NCI-H2107 treated with DMSO at 0.1 percent for 48 hours (cell line): ENCODE results near the gene TMPRSS11A.

Experiments
- DNase-seq: peaks from one replicate; lab custom pipeline; 2025; ENCODE audit not compliant: unreplicated experiment; lab: John Stamatoyannopoulos, UW

The TMPRSS11A gene, protein sequence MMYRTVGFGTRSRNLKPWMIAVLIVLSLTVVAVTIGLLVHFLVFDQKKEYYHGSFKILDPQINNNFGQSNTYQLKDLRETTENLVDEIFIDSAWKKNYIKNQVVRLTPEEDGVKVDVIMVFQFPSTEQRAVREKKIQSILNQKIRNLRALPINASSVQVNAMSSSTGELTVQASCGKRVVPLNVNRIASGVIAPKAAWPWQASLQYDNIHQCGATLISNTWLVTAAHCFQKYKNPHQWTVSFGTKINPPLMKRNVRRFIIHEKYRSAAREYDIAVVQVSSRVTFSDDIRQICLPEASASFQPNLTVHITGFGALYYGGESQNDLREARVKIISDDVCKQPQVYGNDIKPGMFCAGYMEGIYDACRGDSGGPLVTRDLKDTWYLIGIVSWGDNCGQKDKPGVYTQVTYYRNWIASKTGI

DNA sequence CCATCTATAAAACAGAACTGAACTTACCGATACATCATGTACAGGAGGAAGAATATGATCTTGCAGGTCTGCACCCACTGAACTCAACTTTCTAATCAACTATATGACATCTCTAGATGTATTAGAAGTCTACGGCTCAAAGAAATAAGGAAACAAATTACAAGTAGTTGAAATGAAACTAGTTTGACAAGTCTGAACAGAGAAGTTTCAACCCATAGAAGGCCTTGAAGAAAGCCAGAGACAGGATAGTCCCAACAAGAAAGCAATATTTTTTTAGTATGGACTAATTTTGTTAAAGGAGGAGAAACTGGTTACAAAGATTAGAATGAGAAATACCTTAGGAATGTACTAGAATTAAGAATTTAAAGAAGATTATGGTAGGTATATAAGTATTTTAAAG is at the start of gene TMPRSS11A:
Gene TMPRSS11A, minus strand, starts transcription at position 138 of the 400 bp plus-strand sequence. Its CDS starts 100 bp downstream, at position 38.
- no peak for DNase-seq

DNA sequence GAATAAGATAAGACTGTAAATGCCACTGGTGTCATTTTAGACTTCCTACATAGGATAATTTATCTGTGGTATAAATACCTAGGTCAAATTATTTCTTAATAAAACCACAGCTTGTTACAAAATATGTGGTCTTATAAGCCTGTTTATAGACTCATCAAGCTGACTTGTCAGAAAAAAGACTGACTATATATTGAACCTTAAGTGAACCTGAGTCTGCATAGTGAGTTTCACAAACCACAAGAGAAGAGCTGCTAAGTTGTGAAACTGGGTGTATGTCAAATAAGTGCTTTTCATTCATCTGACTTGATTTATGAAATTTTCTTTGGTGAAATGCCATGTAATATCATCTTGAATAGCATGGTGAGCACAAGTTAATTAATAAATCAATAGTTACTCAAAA is 48.4 kb upstream of the TMPRSS11A start:
- DNase-seq: no peak

DNA sequence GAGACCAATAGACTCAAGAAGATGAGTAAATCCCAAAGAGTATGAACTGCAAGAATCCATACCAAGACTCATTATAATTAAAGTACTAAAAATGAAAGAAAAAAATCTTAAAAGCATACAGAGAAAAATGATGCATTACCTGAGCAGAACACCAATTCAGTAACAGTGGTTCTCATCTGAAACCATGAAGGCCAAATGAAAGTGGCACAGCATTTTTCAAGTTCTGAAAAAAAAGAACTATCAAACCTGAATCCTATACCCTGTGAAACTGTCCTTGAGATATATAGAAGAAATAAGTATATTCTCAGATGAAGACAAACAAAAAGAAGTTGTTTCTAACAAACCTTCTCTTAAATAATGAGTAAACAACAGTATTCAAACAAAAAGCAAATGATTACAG is 39.6 kb upstream of the TMPRSS11A start:
- DNase-seq: no peak

DNA sequence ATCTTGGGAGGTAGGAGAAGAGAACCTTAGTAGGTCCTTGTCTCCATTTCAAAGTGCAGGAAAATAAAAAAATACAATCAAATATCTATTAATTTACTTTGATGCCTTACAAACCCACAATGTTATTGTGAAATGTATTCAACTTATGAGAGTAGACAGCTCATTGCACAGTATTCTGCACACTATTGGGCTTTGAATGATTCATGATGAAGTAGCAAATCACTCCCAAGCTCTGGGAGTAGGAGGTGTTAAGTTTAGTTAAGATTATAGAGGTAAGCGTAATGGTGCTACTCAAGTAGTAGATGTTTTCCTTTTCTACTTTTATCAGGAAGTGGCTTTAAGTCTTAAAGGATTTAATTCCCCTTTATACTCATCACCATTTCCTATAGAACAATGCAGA is 32.8 kb upstream of the TMPRSS11A start:
- no peak for DNase-seq

DNA sequence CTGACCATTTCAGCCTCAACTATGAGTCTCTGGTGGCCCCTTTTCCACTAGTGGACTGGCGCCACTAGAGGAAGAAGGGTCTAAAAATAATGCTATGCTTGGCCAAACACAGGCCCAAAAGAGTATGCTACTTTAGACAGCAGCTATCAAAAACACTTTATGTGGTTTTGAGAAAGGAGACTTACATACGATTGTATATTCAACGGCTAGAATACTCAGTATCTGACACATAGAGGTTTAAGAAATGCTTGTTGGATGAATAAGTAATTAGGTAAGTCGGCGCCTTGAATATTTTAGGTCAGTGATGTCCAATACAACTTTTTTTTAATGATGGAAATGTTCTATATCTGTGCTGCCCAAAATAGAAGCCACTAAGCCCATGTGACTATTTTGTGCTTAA is 25.7 kb upstream of the TMPRSS11A start:
- DNase-seq: no peak

DNA sequence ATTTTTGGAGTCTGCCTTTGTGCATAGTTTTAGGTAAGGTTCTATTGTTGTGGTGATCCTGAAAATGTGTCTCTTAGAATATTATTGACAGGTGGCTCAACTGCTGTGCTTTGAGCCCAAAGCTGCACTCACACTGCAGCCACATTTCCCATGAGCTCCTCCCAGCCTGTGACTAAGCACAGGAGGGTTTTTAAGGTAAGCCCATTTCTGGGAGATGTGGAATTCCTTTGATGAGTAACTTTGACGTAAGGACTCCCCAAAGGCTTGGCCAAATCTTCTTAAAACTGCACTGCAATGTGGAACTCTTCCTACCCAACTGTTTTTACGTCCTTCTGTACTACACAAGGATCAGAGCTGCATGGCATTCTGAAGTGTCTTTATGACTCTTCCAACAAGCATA is 20.0 kb upstream of the TMPRSS11A start:
- no peak for DNase-seq

DNA sequence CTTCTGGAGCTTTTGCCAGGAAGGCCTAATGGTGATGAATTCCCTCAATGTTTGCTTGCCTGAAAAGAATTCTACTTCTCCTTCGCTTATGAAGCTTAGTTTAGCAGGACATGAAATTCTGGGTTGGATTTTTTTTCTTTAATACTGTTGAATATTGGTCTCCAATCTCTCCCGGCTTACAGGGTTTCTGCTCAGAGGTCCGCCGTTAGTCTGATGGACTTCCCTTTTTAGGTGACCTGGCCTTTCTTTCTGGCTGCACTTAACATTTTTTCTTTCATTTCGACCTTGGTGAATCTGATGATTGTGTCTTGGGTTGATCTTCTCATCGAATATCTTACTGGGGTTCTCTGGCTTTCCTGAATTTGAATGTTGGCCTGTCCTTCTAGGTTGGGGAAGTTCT is 17.2 kb upstream of the TMPRSS11A start:
- DNase-seq: no peak

DNA sequence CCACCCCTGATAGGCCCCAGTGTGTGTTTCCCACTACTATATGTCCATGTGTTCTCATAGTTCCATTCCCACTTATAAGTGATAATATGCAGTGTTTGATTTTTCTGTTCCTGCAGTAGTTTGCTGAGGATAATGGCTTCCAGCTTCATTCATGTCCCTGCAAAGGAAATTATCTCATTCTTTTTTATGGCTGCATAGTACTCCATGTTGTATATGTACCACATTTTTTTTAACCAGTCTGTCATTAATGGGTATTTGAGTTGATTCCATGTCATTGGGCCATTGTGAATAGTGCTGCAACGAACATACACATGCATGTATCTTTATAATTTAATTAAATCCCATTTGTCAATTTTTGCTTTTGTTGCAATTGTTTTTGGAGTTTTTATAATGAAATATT is 10.3 kb upstream of the TMPRSS11A start:
- no peak for DNase-seq

DNA sequence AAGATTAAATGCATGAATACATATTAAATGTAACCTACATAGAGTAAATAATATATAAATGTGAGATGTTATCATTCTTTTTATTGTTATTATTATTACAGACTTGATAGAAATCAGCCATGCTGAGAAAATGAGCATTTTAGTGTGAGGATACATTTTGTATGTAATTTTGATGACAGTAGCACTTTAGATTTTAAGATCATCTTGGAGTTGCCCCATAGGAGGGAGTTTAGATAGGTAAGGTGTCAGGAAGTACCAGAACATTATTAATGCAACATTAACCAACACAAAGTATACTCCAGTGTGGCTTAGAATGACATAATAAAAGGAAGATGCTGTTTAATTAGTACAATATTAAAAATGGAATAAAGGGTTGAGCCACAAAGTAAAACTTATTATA is 8.4 kb downstream of the TMPRSS11A start:
- DNase-seq: no peak

DNA sequence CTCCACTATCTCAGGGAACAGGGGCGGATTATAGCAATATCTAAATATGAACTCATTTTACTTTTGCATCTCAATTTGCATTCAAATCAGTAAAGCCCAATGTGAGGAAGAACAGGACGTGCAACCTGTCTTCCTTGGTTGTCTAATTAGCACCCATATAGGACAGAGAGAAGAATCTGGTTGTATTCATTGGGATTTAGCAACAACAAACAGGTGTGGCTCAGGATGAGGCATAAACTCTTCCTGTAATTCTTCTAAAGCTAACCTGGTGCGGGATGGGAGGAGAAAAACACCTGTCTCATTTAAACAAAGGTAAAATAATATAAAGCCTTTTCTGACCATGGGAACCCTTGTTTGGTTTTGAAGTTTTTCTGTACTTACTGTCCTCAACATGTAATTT is 22.2 kb downstream of the TMPRSS11A start:
- DNase-seq: no peak

DNA sequence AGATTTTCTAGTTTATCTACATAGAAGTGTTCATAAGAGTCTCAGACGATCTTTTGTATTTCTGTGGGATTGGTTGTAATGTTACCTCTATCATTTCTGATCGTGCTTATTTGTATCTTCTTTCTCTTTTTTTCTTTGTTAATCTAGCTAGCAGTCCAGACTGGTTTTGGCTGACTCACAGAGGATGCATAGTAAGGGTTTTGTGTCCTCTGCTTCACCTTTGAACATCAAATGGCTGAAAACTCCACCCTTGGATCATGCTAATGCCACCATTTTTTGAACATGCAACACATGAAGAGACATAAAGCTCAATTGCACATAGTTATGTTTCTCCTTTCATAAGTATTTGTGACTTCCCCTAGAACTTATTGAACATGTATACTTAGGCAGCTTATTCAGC is 22.8 kb downstream of the TMPRSS11A start:
- no peak for DNase-seq

DNA sequence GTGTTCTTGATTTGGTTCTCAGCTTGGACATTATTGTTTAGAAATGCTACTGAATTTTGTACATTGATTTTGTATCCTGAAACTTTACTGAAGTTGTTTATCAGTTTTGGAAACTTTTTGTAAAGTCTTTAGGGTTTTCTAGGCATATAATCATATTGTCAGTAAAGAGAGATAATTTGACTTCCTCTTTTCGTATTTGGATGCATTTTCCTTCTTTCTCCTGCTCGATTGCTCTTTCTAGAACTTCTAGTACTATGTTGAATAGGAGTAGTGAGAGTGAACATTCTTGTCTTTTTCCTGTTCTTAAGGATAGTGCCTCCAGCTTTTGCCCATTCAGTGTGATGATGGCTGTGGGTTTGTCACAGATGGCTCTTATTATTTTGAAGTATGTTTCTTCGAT is 24.1 kb downstream of the TMPRSS11A start:
- DNase-seq: no peak

DNA sequence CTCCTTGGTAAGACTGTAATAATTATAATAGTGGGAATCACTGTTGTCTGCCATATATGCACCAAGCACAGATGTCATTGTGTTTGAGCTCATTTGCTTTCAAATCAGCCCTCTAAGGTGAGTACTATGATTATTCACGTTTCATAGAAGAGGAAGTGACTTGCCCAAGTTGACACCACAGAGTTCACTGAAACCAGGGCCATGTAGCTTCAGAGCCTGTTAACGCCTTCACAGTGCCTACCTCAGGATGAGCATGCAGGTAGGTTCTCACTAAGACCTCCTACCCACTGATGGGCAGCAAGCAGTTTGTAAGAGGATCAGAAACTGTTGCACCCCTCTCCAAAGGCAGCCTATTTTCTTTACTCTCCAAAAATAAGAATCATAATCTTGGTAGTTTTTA is 27.4 kb downstream of the TMPRSS11A start:
- no peak for DNase-seq

DNA sequence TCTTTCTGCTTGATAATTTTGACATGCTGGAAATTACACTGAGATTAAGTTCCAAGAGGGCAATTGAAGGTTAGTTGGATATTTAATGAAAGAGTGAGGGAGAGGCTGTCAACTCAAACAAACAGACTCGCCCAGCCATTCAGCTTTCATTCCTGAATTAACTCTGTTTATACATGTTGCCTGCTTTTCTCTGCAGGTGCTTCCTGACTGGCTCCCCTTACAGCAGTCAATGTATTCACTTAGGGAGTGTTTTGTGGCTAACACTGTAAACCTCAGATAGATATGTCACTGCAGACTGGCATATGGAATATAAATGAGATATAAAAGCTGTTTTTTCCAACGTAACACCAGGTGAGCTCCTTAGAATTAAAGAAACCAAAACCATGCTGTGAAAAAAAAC is 28.7 kb downstream of the TMPRSS11A start:
- peak; percentile 53 for DNase-seq

DNA sequence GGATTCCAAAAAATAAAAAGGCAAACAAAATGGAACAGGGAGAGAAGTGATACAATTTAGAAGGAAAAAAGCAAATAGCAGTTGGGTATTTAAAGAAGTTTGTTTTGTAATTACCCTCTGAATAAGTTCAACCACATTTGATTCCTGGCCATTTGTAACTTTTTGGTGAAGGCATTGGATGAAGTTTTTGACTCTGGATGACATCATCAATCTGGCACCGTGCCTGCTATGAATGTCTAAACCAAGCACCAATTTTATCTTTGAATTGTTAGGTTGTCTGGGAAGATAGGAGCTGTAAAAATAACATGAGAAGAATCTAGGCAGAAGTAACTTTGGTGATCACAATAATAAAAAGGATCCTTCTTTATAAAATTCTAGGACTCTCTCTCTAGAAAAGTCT is 29.5 kb downstream of the TMPRSS11A start:
- no peak for DNase-seq

DNA sequence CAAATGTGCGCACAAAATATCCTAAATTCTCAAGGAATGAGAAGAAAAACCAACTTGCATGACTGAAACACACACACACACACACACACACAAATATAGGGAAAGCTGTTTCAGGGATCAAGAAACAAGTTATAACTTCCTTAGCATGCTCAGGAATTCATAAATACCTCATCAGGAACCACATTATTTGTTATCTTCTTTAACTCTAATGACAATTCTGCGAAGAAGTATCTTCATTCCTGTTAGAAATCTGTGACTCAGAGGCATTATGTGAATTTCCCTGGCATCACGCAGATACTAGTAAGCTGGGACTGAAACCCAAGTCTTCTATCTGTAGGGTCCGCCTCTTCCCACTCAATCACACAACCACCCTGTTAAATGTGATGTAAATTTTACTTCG is 30.3 kb downstream of the TMPRSS11A start:
- DNase-seq: no peak

DNA sequence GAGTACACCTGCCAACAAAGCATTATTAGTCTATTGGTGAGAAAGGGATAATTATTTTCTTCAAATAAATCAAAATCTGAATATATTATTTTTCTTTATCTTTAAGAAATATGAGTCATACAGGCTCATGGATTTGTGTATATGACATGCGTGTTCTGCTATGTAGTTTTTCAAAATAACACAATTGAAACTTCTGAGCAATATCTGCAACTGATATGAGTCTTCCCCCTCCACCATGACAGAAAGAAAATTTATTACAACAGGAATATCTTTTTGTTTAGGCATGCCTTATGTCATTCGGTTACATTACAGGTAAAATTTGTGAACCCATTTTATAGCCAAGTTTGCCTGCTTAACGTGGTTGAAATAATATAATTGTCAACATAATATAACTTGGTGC is 32.0 kb downstream of the TMPRSS11A start:
- DNase-seq: no peak

DNA sequence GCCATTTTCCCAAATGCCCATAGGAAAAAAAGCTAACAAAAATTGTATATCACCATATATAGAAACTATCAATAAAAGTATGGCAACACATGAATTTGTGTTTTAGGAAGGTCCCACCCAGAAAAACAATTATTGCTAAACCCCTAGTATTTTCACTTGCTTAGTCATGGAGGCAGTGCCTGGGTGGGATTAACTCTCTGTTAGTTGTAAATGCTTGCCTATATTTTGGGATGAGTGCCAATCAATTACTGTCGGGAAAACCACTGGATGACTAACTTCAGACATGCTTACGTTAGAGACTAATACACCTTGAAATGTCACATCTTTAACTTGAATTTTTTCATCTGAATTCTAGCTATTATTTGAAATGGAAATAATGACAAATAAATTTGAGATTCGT is 33.9 kb downstream of the TMPRSS11A start:
- no peak for DNase-seq

DNA sequence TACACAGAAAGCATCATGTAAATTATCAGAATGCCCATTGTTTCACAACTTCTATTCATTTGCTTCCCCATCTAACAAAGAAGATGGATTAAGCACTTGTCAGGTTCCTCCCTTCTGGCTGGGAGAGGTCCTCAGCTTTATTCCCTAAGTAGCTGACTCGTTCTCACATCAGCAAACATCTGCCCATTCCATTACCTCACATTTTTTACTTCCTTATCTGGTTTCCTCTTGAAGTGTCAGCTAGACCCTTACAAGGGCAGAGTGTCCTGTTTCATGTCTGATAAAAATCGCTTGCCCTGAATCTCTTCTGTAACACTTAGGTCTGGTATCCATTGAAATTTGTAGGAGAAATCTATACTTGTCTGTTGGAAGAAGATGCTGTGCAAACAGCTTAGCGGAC is 34.7 kb downstream of the TMPRSS11A start:
- no peak for DNase-seq

DNA sequence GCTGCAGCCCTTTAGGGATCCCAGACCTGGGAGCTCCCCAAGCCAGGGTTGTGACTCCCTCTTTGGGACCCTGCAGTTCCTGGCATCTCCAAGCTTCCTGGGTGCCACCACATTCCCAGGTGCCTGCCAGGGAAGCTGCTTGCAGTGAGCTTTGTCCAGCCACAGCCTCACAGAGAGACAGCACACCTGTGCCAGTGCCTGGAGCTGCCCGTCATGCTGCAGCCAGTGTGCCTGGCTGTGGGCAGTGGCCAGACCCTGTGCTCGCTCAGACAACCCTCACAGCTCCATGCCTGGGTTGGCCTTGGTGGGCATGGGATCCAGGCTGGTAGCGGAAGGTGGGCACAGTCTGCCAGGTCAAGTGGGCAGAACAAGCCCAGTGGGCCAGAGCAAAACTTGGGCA is 36.0 kb downstream of the TMPRSS11A start:
- DNase-seq: no peak

DNA sequence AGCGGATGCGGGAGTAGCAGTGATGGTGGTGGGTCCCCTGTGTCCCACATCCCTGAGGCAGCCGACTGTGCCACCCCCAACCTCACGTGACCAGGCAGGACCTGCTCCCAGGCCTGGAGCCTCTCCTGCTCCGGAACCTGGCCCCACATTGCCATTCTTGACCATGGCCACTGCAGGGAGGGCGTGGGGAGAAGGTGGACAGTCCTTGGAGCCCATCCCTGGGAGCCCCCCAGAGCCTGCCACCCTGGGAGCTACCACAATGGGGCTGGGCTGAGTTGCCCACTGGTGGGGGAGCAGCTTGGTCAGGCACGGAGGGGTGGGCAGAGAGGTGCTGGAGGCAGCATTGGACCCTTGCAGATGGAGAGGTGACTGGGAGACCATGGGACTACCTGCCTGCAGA is 36.8 kb downstream of the TMPRSS11A start:
- no peak for DNase-seq

DNA sequence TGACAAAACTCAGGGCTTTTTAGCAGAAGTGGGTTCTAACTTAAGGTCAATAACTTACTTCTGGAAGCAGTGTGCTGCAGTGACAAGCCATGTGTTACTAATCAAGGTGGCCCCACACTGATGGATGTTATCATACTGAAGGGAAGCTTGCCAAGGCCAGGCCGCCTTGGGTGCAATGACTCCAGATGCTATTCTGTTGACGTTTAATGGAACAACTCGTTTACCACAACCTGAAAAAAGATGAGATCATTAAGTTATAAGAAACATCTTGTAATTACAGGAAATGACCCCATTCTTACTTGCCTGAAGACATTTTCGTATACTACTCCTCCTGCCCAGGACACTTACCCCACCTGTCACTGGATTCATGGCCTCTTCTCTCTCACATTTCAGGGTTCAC is 40.6 kb downstream of the TMPRSS11A start:
- no peak for DNase-seq

DNA sequence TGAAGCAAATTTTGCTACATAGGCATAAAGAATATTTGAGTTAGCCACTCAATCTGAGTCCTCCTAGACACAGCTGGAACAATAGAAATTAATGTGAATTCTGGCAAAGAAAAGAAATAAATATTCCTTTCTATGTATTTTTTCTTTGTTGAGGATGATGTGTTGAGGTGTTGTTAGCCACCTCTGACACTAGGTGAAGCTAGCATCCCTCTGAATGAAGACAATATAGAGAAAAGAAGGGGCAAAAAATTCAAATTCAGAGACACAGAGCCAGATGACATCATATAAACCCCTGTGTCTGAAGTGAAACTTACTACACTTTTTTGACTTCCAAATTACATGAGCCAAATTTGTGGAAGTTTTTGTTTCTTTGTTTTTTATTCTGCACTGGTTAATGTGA is 44.9 kb downstream of the TMPRSS11A start:
- no peak for DNase-seq
